Uterus (tissue), 4 donors: Measurements from ENCODE around the gene EPHA1. TPM values are rescaled to one million over a fixed set of nuclear protein-coding genes. Genes with fewer than 3 reads are reported as not detected.
"Not testable (repeated sequence)": the region's sequence is repeated elsewhere in the genome, so short reads cannot be mapped to it uniquely, and the experiment has no call there.

ENCODE experiments used
- DNase-seq, 2 donors: peaks; one replicate each; pipeline ENCODE4 v3.0.0-alpha.2; 2019 to 2020
- H3K27ac ChIP-seq, 2 donors: fragments of 200-600 bp; sonication (generic); 1 replicate in 1 of 2; 2 replicates in 1 of 2; pipeline ENCODE4 v1.5.1; 2016 to 2018
- H3K27me3 ChIP-seq, 2 donors: fragments of 200-600 bp; sonication (generic); one replicate each; pipeline ENCODE4 v1.5.1; 2018 to 2019; ENCODE audit warnings: control low read depth in 1 of 2
- H3K36me3 ChIP-seq, 2 donors: fragments of 200-600 bp; sonication (generic); one replicate each; pipeline ENCODE4 v1.5.1; 2019; ENCODE audit warnings: control low read depth in 1 of 2
- H3K4me1 ChIP-seq, 2 donors: fragments of 200-600 bp; sonication (generic); one replicate each; pipeline ENCODE4 v1.5.1; 2018 to 2019; ENCODE audit warnings: control low read depth in 1 of 2
- H3K4me3 ChIP-seq, 2 donors: fragments of 200-600 bp; sonication (generic); 1 replicate in 1 of 2; 2 replicates in 1 of 2; pipeline ENCODE4 v1.5.1; 2018 to 2019; ENCODE audit warnings: mild to moderate bottlenecking in 1 of 2
- H3K9me3 ChIP-seq, 2 donors: fragments of 200-600 bp; sonication (generic); one replicate each; pipeline ENCODE4 v1.5.1; 2019; ENCODE audit warnings: control low read depth in 1 of 2
- CTCF ChIP-seq, 4 experiments: fragments of 200-600 bp in 2 of 4; fragments of 450-650 bp in 2 of 4; sonication (generic) in 2 of 4; IDR thresholded peaks; one replicate each; pipeline ENCODE4 v1.5.1; 2016 to 2019; ENCODE audit warnings: antibody characterized with exemption in 4 of 4, mild to moderate bottlenecking in 2 of 4, moderate library complexity in 1 of 4
- POLR2A ChIP-seq, 2 donors: fragments of 450-650 bp; IDR thresholded peaks; one replicate each; pipeline ENCODE4 v1.6.1; 2016; ENCODE audit warnings: antibody characterized with exemption in 2 of 2, mild to moderate bottlenecking in 1 of 2, moderate library complexity in 1 of 2
- intact Hi-C: fragments of 100-400 bp; cut with DNase I; formaldehyde crosslinking; loops from one replicate; pipeline ENCODE4 v1.15.1; 2023; ENCODE audit warnings: low total_unique reads
- total RNA-seq, 4 donors: library from RNA; depleted of rRNA in 3 of 4; stranded (reverse); fragments of >200 nt in 3 of 4; gene quantifications; one replicate each; pipeline versions ENCODE4 v1.1.0 to v1.2.4, GENCODE V29; 2014 to 2023
- donor health status: DM: yes; HTN: yes; CAD: no.

EPHA1 gene
- total RNA-seq, 4 donors from 2014 or later, result 1.3 to 5.6 (median 1.9) TPM; not detected in 1

DNA sequence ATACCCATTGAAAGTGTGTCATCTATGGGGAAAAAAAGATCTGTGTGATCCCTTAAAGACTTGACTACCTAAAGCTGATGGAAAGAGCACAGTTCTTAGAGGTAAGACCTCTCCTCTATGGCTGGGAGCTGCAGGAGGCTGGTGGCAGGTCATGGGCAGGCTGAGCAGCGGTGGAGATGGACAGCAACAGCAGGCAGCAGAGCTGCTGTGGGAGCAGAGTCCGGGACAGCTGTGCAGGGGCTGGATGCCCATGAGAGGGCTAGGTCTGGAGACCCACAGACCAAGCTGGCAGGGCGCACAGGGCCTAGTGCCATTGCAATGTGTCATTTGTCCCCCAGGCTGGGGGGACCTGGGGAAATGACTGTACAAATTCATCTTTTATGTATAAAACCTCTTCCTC is 13.4 kb upstream of the EPHA1 start:
- H3K27ac ChIP-seq, result no peak overlapping the region
- intact Hi-C loops, result no loop called here
- H3K36me3 ChIP-seq, result no peaks in the 10 kb centered on the region
- H3K27me3 ChIP-seq, result no peaks in the 10 kb centered on the region
- no peak for TF ChIP-seq CTCF (IDR thresholded peaks at IDR 0.05)
- no peak for TF ChIP-seq POLR2A (IDR thresholded peaks at IDR 0.05)
- no peaks in the 10 kb centered on the region for H3K4me1 ChIP-seq
- no peak overlapping the region for H3K4me3 ChIP-seq
- H3K9me3 ChIP-seq, result no peaks in the 10 kb centered on the region
- no peak for DNase-seq

- H3K27me3 ChIP-seq, DNase-seq, intact Hi-C loops, H3K36me3 ChIP-seq, H3K4me3 ChIP-seq, H3K9me3 ChIP-seq, H3K4me1 ChIP-seq, H3K27ac ChIP-seq: not testable (repeated sequence)
Observed at GRCh38 chr7:143420624-143421023, 12.0 kb upstream of the EPHA1 start.

DNA sequence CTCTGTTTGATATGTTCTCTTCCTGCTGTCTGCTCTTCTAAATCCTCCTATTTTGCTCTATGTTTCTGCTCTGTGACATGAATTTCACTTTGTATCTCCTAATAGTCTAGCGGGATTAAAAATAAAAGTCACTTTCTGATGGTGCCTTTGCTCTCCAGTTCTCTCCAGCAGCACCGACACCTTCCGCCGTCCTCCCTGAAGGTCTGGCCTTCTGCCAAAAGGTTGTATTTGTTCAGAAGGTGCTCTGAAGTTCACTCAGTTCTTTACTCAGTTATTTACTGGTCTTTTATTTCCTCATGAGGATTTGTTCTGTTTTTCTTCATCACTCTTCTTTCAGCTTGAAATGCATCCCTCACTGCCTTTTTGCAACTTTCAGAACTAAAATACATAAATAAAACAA is 11.2 kb upstream of the EPHA1 start:
- Histone ChIP-seq H3K4me1 (no peaks in the 10 kb centered on the region), H3K27ac (no peak overlapping the region), H3K4me3 (no peak overlapping the region), H3K36me3 (no peaks in the 10 kb centered on the region), H3K9me3 (no peaks in the 10 kb centered on the region), H3K27me3 (no peaks in the 10 kb centered on the region)
- TF ChIP-seq CTCF (IDR thresholded peaks at IDR 0.05) (no peak), POLR2A (IDR thresholded peaks at IDR 0.05) (no peak)
- DNase-seq, result no peak
- intact Hi-C loops, result loop anchor here (5.0 kb wide), 1 partner anchor 183 kb away; no protein-coding TSS in a partner anchor

DNA sequence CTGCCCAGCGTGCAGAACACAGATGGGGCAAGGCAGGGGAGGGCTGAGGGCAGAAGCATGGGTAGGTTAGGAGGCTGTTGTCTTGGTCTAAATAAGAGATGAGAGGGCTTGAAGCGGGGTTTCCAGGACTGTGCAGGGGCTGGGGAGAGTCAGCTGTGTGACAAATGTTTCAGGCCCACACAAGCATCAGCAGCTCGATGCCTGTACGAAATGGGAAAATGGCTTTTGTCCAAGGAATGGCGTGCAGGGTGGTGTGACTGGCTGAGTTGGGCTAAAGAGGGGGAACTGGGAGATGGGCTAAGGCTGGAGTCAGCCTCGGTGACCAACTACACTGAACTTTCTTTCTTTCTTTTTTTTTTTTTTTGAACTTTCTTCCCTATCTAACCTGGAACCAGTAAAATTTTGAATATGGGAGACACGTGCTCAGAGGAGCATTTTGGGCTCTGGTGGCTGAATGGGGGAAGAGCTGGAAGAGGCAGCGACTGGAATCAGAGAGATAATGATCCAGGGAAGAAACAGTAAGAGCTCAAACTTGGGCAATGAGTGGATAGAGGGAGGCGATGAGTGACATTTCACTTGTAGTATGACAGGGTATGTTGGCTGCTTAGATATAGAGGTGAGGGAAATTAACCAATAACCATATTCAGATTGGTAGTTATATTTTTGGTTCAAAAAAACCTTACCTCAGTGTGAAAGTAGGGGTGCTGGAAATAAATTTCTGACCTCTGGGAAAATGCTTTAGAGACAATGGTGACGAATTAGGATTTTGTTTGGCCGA is 10.2 kb upstream of the EPHA1 start:
- TF ChIP-seq POLR2A (IDR thresholded peaks at IDR 0.05) (no peak), CTCF (IDR thresholded peaks at IDR 0.05) (no peak)
- H3K27me3 ChIP-seq, result no peaks in the 10 kb centered on the region
- no peak overlapping the region for H3K4me3 ChIP-seq
- H3K27ac ChIP-seq, result no peak overlapping the region
- H3K36me3 ChIP-seq, result no peaks in the 10 kb centered on the region
- no peak for DNase-seq
- intact Hi-C loops, result loop anchor here (5.0 kb wide), 1 partner anchor 182 kb away; no protein-coding TSS in a partner anchor
- no peaks in the 10 kb centered on the region for H3K9me3 ChIP-seq
- H3K4me1 ChIP-seq, result no peaks in the 10 kb centered on the region

DNA sequence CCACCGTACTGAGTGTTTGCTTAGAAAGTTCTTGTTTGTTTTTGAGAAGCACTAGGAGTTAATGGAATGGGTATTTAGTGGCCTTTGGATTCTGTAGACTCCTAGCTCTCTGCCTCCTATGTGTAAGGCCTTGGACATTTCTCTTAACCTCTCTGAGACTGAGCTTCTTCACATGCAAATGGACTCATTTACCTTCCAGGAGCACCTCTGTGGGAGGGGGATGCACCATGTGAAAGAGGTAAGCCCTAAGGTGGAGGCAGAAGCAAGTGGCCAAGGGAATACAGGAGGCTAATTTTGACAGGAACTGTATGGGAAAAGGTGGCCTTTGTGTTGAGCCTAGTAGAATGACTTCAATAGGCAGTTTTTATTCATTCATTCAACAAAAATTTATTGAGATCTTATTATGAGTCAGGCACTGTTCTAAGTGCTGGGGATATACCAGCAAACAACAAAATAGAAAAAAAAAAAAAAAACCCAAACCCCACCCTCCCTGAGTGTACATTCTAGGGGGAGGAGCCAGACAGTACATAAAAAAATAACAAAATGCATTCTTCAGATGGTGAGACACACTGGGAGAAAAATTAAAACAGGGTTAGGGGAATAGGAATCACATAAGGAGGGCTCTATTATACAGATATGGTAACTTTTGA is 9.2 kb upstream of the EPHA1 start:
- H3K9me3 ChIP-seq, result no peaks in the 10 kb centered on the region
- no peak for DNase-seq
- intact Hi-C loops, result loop anchor here (5.0 kb wide), 1 partner anchor 181 kb away; no protein-coding TSS in a partner anchor
- H3K27ac ChIP-seq, result no peak overlapping the region
- no peaks in the 10 kb centered on the region for H3K27me3 ChIP-seq
- no peak for TF ChIP-seq POLR2A (IDR thresholded peaks at IDR 0.05)
- TF ChIP-seq CTCF (IDR thresholded peaks at IDR 0.05), result no peak
- no peaks in the 10 kb centered on the region for H3K4me1 ChIP-seq
- no peak overlapping the region for H3K4me3 ChIP-seq
- H3K36me3 ChIP-seq, result no peaks in the 10 kb centered on the region
